HepG2 (cell line): Measurements from ENCODE around the gene TRPT1. TPM values are rescaled to one million over a fixed set of nuclear protein-coding genes. Genes with fewer than 3 reads are reported as not detected.

ENCODE experiments used
- CREM ChIP-seq, 2 experiments: sonication (generic) in 1 of 2; formaldehyde crosslinking in 1 of 2; IDR thresholded peaks; 2 replicates each; pipeline versions ENCODE4 v1.4.0 to v1.6.1; 2016 to 2020; ENCODE audit warnings: antibody characterized with exemption in 1 of 2, mild to moderate bottlenecking in 1 of 2, missing genetic modification reagents in 1 of 2
- ELF1 ChIP-seq: sonication (generic); formaldehyde crosslinking; IDR thresholded peaks from 2 replicates; pipeline ENCODE4 v1.4.0; 2020; ENCODE audit warnings: missing genetic modification reagents
- HOXA7 ChIP-seq: sonication (generic); formaldehyde crosslinking; IDR thresholded peaks from 2 replicates; pipeline ENCODE4 v1.8.1; 2022; ENCODE audit warnings: mild to moderate bottlenecking, missing genetic modification reagents, moderate library complexity
- HOXD1 ChIP-seq: sonication (generic); formaldehyde crosslinking; IDR thresholded peaks from 2 replicates; pipeline ENCODE4 v1.5.0; 2020; ENCODE audit warnings: missing genetic modification reagents
- MZF1 ChIP-seq: sonication (generic); formaldehyde crosslinking; IDR thresholded peaks from 2 replicates; pipeline ENCODE4 v1.8.1; 2023; ENCODE audit warnings: mild to moderate bottlenecking, missing genetic modification reagents, borderline replicate concordance
- NR2C2 ChIP-seq: sonication (generic); formaldehyde crosslinking; IDR thresholded peaks from 2 replicates; pipeline ENCODE4 v1.4.0; 2020; ENCODE audit warnings: missing genetic modification reagents, mild to moderate bottlenecking, moderate library complexity, borderline replicate concordance
- RXRA ChIP-seq: sonication (generic); formaldehyde crosslinking; IDR thresholded peaks from 2 replicates; pipeline ENCODE4 v1.5.1; 2020; ENCODE audit warnings: missing genetic modification reagents
- TCF7L2 ChIP-seq: IDR thresholded peaks from 2 replicates; pipeline ENCODE4 v1.6.1; 2011; ENCODE audit warnings: mild to moderate bottlenecking, low read depth, low read length, moderate library complexity
- XRCC5 ChIP-seq: fragments of 200-400 bp; formaldehyde crosslinking; optimal IDR thresholded peaks from 2 replicates; pipeline ENCODE3; 2017; ENCODE audit warnings: mild to moderate bottlenecking, low read length
- ZNF598 ChIP-seq: sonication (generic); formaldehyde crosslinking; IDR thresholded peaks from 2 replicates; pipeline ENCODE4 v1.5.1; 2020; ENCODE audit warnings: mild to moderate bottlenecking, missing genetic modification reagents, borderline replicate concordance
- ZNF615 ChIP-seq: sonication (generic); formaldehyde crosslinking; IDR thresholded peaks from 2 replicates; pipeline ENCODE4 v1.5.0; 2020; ENCODE audit warnings: mild to moderate bottlenecking, missing genetic modification reagents, borderline replicate concordance
- ZNF629 ChIP-seq: sonication (generic); formaldehyde crosslinking; conservative IDR thresholded peaks from 2 replicates; pipeline ENCODE4 v1.5.0; 2020; ENCODE audit warnings: missing genetic modification reagents
- ZNF788 ChIP-seq: sonication (generic); formaldehyde crosslinking; IDR thresholded peaks from 2 replicates; pipeline ENCODE4 v1.5.0; 2020; ENCODE audit warnings: mild to moderate bottlenecking, missing genetic modification reagents, borderline replicate concordance
- polyA plus RNA-seq, 8 experiments: library from polyadenylated mRNA; depleted of rRNA in 3 of 8; stranded (reverse) in 7 of 8; unstranded in 1 of 8; fragments of >200 nt; fragmentation: Illumina TruSeq in 4 of 8; extraction: Trizol in 4 of 8; gene quantifications; 2 replicates each; pipeline versions ENCODE4 v1.2.1 to v1.2.3, GENCODE V29; 2011 to 2016; ENCODE audit warnings: low read depth in 4 of 8, missing spikeins in 1 of 8, mixed read lengths in 1 of 8; ENCODE audit not compliant: insufficient read depth in 1 of 8
- total RNA-seq, 5 experiments: library from RNA; depleted of rRNA; stranded (reverse); fragments of >200 nt; fragmentation: Illumina TruSeq; extraction: Trizol; gene quantifications; 2 replicates each; pipeline ENCODE4 v1.2.3, GENCODE V29; 2016; ENCODE audit warnings: low read depth in 1 of 5
- TF ChIP-seq, protein P1 (sequence below): sonication (generic); formaldehyde crosslinking; IDR thresholded peaks from 2 replicates; pipeline ENCODE4 v1.4.0; 2020; ENCODE audit warnings: mild to moderate bottlenecking, missing genetic modification reagents
- TF ChIP-seq, protein P2 (sequence below): fragments of 450-650 bp; IDR thresholded peaks from 2 replicates; pipeline ENCODE4 v1.6.1; 2016
- TF ChIP-seq, protein P3 (sequence below): sonication (generic); formaldehyde crosslinking; IDR thresholded peaks from 2 replicates; pipeline ENCODE4 v1.4.0; 2020; ENCODE audit warnings: missing genetic modification reagents
- TF ChIP-seq, protein P4 (sequence below), 2 experiments: sonication (generic) in 1 of 2; formaldehyde crosslinking in 1 of 2; IDR thresholded peaks; 2 replicates each; pipeline versions ENCODE4 v1.5.1 to v1.6.1; 2011 to 2020; ENCODE audit warnings: borderline replicate concordance in 1 of 2, low read depth in 1 of 2, low read length in 1 of 2, mild to moderate bottlenecking in 1 of 2, missing genetic modification reagents in 1 of 2, moderate library complexity in 1 of 2

The TRPT1 gene
- total and polyA plus RNA-seq, 2 of the 13 experiments (the other 11 are each of a cell fraction or from before 2014, with no cell fraction given), result 24.8 to 40.7 TPM

DNA sequence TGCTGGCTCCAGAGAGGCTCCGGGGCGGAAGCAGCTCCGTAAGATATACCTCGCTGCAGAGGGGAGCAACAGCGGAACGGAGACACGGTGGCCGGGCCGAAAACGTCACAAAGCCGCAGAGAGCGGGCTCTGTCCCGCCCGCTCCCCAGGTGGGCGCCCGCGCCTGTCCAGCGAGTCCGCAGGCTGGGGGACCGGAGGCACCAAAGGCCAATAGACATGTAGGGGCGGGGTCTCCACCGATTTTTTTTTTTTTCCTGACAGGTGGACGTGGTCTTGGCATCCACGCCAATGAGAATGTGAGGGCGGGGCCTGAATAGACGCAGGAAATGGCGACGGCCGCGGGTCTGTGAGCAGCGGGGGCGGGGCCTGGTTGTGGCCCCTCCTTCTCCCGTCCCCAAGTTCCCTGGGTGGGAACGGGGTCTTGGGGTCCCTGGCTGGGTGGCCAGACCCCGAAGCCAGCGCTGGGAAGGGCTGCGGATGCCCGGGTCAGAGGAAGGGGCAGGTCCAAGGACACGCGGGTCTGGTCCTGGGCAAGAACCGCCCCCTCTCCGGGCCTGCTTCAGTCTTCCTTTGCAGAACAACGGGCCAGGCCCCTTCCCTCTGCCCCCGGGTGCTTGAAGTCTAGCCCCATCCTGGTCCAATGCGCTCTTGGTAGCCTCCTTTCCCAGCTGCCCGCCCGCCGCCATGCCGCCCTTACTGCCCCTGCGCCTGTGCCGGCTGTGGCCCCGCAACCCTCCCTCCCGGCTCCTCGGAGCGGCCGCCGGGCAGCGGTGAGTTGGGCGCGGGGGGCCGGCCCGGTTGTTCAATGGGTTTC is 4.4 kb upstream of the TRPT1 start, which contains the start of gene DNAJC4 (continued):
- TF ChIP-seq, protein P1, sequence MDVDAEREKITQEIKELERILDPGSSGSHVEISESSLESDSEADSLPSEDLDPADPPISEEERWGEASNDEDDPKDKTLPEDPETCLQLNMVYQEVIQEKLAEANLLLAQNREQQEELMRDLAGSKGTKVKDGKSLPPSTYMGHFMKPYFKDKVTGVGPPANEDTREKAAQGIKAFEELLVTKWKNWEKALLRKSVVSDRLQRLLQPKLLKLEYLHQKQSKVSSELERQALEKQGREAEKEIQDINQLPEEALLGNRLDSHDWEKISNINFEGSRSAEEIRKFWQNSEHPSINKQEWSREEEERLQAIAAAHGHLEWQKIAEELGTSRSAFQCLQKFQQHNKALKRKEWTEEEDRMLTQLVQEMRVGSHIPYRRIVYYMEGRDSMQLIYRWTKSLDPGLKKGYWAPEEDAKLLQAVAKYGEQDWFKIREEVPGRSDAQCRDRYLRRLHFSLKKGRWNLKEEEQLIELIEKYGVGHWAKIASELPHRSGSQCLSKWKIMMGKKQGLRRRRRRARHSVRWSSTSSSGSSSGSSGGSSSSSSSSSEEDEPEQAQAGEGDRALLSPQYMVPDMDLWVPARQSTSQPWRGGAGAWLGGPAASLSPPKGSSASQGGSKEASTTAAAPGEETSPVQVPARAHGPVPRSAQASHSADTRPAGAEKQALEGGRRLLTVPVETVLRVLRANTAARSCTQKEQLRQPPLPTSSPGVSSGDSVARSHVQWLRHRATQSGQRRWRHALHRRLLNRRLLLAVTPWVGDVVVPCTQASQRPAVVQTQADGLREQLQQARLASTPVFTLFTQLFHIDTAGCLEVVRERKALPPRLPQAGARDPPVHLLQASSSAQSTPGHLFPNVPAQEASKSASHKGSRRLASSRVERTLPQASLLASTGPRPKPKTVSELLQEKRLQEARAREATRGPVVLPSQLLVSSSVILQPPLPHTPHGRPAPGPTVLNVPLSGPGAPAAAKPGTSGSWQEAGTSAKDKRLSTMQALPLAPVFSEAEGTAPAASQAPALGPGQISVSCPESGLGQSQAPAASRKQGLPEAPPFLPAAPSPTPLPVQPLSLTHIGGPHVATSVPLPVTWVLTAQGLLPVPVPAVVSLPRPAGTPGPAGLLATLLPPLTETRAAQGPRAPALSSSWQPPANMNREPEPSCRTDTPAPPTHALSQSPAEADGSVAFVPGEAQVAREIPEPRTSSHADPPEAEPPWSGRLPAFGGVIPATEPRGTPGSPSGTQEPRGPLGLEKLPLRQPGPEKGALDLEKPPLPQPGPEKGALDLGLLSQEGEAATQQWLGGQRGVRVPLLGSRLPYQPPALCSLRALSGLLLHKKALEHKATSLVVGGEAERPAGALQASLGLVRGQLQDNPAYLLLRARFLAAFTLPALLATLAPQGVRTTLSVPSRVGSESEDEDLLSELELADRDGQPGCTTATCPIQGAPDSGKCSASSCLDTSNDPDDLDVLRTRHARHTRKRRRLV, result no peak
- TF ChIP-seq ZNF629 (CRISPR knock-in tag) (no peak), ZNF788 (CRISPR knock-in tag) (peak; percentile 18; the same call in 1 of the 2 replicates), HOXA7 (CRISPR knock-in tag) (no peak), CREM (IDR thresholded peaks at IDR 0.05) (peak; percentile 64), CREM (CRISPR knock-in tag; IDR thresholded peaks at IDR 0.05) (no peak), HOXD1 (CRISPR knock-in tag) (no peak), ELF1 (CRISPR knock-in tag) (peak; percentile 43; the same call in 1 of the 2 replicates), ZNF598 (CRISPR knock-in tag) (no peak), NR2C2 (CRISPR knock-in tag) (0 out of 2 replicates have a peak, but pooled peaks have one; percentile 28), TCF7L2 (no peak), MZF1 (no peak), ZNF615 (CRISPR knock-in tag) (no peak), RXRA (CRISPR knock-in tag) (no peak), XRCC5 (peak; percentile 48)
- TF ChIP-seq, protein P2, sequence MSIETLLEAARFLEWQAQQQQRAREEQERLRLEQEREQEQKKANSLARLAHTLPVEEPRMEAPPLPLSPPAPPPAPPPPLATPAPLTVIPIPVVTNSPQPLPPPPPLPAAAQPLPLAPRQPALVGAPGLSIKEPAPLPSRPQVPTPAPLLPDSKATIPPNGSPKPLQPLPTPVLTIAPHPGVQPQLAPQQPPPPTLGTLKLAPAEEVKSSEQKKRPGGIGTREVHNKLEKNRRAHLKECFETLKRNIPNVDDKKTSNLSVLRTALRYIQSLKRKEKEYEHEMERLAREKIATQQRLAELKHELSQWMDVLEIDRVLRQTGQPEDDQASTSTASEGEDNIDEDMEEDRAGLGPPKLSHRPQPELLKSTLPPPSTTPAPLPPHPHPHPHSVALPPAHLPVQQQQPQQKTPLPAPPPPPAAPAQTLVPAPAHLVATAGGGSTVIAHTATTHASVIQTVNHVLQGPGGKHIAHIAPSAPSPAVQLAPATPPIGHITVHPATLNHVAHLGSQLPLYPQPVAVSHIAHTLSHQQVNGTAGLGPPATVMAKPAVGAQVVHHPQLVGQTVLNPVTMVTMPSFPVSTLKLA, result no peak
- TF ChIP-seq, protein P3, sequence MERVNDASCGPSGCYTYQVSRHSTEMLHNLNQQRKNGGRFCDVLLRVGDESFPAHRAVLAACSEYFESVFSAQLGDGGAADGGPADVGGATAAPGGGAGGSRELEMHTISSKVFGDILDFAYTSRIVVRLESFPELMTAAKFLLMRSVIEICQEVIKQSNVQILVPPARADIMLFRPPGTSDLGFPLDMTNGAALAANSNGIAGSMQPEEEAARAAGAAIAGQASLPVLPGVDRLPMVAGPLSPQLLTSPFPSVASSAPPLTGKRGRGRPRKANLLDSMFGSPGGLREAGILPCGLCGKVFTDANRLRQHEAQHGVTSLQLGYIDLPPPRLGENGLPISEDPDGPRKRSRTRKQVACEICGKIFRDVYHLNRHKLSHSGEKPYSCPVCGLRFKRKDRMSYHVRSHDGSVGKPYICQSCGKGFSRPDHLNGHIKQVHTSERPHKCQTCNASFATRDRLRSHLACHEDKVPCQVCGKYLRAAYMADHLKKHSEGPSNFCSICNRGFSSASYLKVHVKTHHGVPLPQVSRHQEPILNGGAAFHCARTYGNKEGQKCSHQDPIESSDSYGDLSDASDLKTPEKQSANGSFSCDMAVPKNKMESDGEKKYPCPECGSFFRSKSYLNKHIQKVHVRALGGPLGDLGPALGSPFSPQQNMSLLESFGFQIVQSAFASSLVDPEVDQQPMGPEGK (CRISPR knock-in tag), result peak; percentile 69
- TF ChIP-seq, protein P4, sequence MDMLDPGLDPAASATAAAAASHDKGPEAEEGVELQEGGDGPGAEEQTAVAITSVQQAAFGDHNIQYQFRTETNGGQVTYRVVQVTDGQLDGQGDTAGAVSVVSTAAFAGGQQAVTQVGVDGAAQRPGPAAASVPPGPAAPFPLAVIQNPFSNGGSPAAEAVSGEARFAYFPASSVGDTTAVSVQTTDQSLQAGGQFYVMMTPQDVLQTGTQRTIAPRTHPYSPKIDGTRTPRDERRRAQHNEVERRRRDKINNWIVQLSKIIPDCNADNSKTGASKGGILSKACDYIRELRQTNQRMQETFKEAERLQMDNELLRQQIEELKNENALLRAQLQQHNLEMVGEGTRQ (IDR thresholded peaks at IDR 0.05; ENCODE audit: low read depth, low read length), result no peak
- TF ChIP-seq, protein P4 (CRISPR knock-in tag; IDR thresholded peaks at IDR 0.05; ENCODE audit: borderline replicate concordance), result no peak
